Osteocyte (in vitro differentiated cells): ENCODE results near the gene PEX10. TPM values are rescaled to one million over a fixed set of nuclear protein-coding genes. Genes with fewer than 3 reads are reported as not detected.

ENCODE experiments used
- DNase-seq: peaks from one replicate; pipeline ENCODE4 v3.0.0; 2021; ENCODE audit warnings: mixed read lengths; ENCODE audit not compliant: unreplicated experiment; ENCODE audit errors: extremely low spot score
- H3K27ac Mint-ChIP-seq: one replicate; pipeline ENCODE4 v1.8.0; 2021; ENCODE audit warnings: mild to moderate bottlenecking, mixed read lengths; ENCODE audit not compliant: unreplicated experiment
- H3K27me3 Mint-ChIP-seq: one replicate; pipeline ENCODE4 v1.8.0; 2021; ENCODE audit warnings: mixed read lengths; ENCODE audit not compliant: unreplicated experiment
- H3K36me3 Mint-ChIP-seq: one replicate; pipeline ENCODE4 v1.8.0; 2021; ENCODE audit warnings: mixed read lengths; ENCODE audit not compliant: unreplicated experiment
- H3K4me1 Mint-ChIP-seq: one replicate; pipeline ENCODE4 v1.8.0; 2021; ENCODE audit warnings: mixed read lengths; ENCODE audit not compliant: unreplicated experiment
- H3K4me3 Mint-ChIP-seq: one replicate; pipeline ENCODE4 v1.8.0; 2021; ENCODE audit warnings: mild to moderate bottlenecking, moderate library complexity, mixed read lengths; ENCODE audit not compliant: unreplicated experiment
- H3K9me3 Mint-ChIP-seq: one replicate; pipeline ENCODE4 v1.8.0; 2021; ENCODE audit warnings: mixed read lengths; ENCODE audit not compliant: unreplicated experiment
- total RNA-seq: library from RNA; stranded (reverse); gene quantifications from 2 replicates; pipeline ENCODE4 v1.2.1, GENCODE V29; 2021
- TF ChIP-seq, protein P1 (sequence below): fragments of 200-600 bp; sonication (generic); IDR thresholded peaks from 2 replicates; pipeline ENCODE4 v1.5.0; 2021; ENCODE audit warnings: antibody characterized with exemption, mild to moderate bottlenecking, moderate library complexity

The PEX10 gene
- total RNA-seq, 1 donor from 2014 or later = 25.6 TPM

GRCh38 chr1:2411801-2412394 is 466 bp downstream of the PEX10 start:
- DNase-seq = no peak
- Mint-ChIP-seq H3K4me1 (peaks cover 23% of the 10 kb centered on the region), H3K4me3 (peak overlapping the region; percentile 80), H3K9me3 (no peaks in the 10 kb centered on the region), H3K36me3 (peaks cover 8% of the 10 kb centered on the region), H3K27ac (peak overlapping the region; percentile 67), H3K27me3 (no peaks in the 10 kb centered on the region)
- TF ChIP-seq, protein P1, sequence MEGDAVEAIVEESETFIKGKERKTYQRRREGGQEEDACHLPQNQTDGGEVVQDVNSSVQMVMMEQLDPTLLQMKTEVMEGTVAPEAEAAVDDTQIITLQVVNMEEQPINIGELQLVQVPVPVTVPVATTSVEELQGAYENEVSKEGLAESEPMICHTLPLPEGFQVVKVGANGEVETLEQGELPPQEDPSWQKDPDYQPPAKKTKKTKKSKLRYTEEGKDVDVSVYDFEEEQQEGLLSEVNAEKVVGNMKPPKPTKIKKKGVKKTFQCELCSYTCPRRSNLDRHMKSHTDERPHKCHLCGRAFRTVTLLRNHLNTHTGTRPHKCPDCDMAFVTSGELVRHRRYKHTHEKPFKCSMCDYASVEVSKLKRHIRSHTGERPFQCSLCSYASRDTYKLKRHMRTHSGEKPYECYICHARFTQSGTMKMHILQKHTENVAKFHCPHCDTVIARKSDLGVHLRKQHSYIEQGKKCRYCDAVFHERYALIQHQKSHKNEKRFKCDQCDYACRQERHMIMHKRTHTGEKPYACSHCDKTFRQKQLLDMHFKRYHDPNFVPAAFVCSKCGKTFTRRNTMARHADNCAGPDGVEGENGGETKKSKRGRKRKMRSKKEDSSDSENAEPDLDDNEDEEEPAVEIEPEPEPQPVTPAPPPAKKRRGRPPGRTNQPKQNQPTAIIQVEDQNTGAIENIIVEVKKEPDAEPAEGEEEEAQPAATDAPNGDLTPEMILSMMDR = no peak

GRCh38 chr1:2409745-2410144 is 2.6 kb downstream of the PEX10 start:
- Mint-ChIP-seq H3K9me3 (no peaks in the 10 kb centered on the region), H3K27me3 (no peaks in the 10 kb centered on the region), H3K36me3 (peaks cover 12% of the 10 kb centered on the region), H3K4me3 (no peak overlapping the region), H3K27ac (no peak overlapping the region), H3K4me1 (peaks cover 37% of the 10 kb centered on the region)
- DNase-seq = no peak
- TF ChIP-seq, protein P1 = no peak

DNA sequence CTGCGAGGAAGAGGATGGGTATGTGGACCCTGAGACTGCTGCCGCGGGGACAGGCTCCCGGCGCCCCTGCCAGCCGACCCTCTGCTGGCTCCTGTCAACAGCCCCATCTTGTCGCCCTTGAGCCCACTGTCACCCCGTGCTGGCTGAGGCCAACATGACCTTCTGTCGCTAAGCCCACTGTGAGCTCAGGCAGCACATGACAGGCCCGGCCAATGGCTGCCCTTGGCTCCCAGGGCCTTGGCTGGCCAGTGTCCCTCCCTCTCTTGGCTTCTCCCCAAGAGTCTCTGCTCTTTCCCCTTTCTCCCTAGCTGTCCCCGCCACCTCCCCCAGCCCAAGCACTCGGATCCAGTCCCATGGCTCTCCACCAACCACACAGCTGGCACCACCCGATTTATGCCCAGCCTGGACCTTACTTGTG is 3.5 kb downstream of the PEX10 start:
- no peak for DNase-seq
- Mint-ChIP-seq H3K4me1 (peaks cover 34% of the 10 kb centered on the region), H3K27me3 (no peaks in the 10 kb centered on the region), H3K36me3 (peaks cover 15% of the 10 kb centered on the region), H3K27ac (no peak overlapping the region), H3K9me3 (no peaks in the 10 kb centered on the region), H3K4me3 (no peak overlapping the region)
- TF ChIP-seq, protein P1 = no peak

DNA sequence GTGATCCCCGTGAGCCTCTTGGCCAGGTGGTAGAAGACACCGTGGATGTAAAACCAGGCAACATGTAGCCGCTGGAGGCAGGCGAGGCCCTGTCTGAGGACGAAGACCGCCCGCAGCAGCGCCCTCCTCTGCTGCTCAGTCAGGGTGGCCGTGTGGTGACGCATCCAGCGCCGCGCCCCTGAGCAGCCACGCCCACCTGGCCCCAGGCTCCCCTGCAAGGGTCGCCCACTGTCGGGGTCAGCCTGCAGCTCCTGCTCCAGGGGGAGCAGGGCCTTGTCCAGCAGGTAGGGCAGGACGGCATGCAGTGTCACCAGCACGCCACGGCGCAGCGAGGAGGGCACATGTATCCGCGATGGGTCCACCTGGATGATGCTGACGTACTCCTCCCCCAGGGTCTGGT is 3.9 kb downstream of the PEX10 start:
- Mint-ChIP-seq H3K4me3 (no peak overlapping the region), H3K27ac (no peak overlapping the region), H3K27me3 (no peaks in the 10 kb centered on the region), H3K36me3 (peaks cover 15% of the 10 kb centered on the region), H3K4me1 (peaks cover 32% of the 10 kb centered on the region), H3K9me3 (no peaks in the 10 kb centered on the region)
- no peak for DNase-seq
- TF ChIP-seq, protein P1 = no peak

DNA sequence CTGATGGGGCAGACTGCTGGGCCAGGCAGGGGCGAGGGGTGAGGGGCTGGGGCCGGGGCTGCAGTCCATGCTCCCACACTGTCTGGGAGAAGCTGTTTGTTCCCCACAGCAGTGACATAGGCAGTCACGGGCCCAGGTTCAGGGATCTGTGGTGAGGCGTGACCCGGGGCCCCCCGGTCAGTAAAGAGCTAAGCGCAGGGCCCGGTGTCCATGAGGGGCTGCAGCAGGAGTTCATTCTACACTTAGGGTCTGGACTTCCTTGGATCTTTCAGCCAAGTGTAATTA is 4.4 kb downstream of the PEX10 start:
- Mint-ChIP-seq H3K4me3 (no peak overlapping the region), H3K27me3 (no peaks in the 10 kb centered on the region), H3K27ac (no peak overlapping the region), H3K4me1 (peaks cover 32% of the 10 kb centered on the region), H3K9me3 (no peaks in the 10 kb centered on the region), H3K36me3 (peaks cover 18% of the 10 kb centered on the region)
- no peak for DNase-seq
- TF ChIP-seq, protein P1 = no peak
